HG02870 (cell line): Measurements from ENCODE around the gene SLC39A8.
"Not testable (repeated sequence)": the region's sequence is repeated elsewhere in the genome, so short reads cannot be mapped to it uniquely, and the experiment has no call there.

Experiments
- ATAC-seq: cut with Tn5 transposase; IDR thresholded peaks from one replicate; pipeline ENCODE4 v1.9.1; 2021; ENCODE audit warnings: mild to moderate bottlenecking, moderate library complexity; ENCODE audit not compliant: unreplicated experiment

The SLC39A8 gene

DNA sequence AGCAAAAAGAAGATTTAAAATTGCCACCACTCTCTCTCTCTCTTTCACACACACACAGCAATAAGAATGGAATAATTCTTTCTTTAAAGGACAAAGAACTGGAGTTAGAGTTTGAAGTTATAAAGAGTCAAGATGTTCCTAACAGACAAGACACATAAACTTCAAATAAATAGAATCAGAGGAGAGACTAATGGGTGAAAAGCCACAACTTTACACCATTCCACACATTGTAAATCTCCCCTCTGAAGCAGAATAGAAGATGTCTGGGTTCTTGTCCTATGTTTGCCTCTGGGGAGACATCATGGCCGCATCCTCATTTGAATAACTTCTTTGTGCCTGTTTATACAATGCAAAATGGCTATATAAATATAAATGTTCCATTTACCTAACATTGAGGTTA lies 39.6 kb downstream of the SLC39A8 start:
- ATAC-seq = no peak

DNA sequence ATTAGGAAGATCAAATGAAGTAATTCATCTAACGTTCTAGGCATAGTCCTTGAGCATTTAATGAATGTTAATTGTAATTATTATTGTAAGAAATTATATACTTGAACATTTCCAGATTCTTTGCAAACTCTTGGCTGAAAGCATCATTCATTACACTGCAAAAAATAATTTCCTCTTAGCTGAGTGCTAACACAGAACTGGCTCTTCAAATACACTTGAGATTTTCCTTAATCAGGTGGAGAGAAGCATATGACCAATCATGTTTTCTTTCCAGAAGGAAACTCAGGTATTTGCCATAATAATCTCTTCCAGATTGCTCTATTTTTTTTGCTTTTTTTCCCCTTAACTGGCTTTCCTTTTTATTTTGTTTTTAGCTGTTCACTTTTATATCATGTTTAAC lies 42.5 kb downstream of the SLC39A8 start:
- ATAC-seq = no peak

DNA sequence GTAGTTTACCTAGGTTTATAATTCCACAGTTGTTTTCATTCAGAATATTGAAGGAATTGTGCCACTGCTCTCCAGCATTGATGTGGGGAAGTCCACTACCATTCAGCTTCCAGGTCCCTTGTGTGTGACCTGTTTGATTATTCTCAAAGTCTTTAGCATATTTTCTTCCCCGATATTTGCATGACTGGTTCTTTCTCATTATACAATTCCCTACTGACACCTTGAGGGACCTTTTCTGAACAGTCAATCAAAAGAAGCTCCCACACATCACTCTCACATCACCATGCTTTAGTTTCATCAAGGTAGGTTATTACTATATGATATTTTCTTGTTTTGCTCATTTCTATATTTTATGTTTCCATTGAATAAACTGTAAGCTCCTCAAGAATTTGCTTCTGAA lies 44.1 kb downstream of the SLC39A8 start:
- no peak for ATAC-seq

DNA sequence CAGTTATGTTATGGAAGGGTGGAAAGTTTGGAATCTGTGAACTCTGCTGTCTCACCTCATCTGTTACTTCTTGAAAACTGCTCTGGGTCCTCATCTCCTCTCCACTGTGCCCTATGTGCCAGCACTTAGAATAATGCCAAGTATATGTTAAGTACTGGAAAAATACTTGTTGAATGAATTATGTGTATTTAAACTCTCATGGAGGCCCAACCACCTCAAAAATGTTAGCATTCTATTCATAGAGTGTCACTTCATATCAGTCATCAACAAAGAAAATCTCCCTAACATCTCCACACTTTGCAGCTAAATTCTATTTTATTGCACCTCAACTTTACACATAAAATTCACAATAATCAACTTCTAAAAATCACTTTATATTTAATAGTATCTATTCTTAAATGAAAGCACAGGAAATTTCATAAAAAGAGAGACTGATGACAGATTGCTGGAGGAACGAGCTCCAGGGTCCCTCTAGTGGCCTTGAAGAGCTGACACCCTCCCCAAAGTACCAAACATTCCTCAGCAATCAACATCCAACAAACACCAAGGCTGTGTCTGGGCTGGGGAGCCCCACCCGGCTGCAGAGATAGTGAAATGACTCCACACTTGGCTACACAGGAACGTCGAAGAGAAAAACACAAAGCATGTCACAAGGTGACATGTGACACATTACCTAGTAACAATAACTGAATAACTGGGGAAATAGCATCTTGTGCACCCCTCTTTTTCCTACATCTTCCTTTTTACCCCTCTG lies 45.8 kb downstream of the SLC39A8 start:
- ATAC-seq = peak; percentile 93

DNA sequence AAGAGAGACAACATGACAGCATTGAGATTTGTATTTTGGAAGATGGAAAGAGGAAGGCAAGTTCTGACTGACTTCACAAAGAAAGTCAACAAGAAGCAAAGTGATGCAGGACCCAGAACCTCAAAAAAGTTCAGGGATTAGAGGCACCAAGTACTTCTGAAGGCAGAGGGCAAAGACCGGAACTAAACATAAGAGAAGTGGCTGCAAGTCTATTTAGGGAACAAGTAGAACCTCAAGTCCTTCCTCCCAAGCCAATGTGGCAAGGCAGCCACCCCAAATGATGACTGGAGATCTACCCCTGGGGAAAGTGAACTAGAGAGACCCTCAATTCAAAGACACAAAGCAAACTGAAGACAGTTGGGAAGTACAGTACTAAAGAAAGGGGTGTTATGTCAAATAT lies 46.6 kb downstream of the SLC39A8 start:
- ATAC-seq = no peak

DNA sequence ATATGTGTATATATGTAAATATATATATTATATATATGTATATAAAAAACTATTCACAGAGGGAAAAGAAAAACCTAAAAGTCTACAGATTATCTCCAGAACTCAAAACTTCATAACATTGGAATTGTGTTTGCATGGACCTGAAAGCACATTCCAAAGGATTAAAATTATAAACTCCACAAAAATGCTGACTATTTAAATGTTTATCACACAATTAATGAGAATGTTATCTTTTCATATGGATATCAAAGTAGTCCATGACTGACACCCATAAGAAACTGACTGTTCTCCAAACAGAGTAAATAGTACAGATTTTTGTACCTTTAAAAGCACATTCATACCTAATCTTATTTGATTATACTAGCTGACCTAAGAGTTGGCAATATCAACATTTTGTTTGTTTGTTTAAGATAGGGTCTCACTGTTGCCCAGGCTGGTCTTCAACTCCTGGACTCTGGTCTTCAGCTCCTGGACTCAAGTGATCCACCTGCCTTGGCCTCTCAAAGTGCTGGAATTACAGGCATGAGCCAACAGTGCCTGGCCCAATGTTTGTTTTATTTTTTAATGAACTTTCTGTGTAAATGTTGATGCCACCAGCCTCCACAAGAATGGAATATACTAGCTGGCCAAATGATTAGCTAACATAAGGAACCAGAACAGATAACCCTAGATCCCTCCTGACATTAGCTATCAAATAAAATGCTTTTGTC lies 50.0 kb downstream of the SLC39A8 start:
- no peak for ATAC-seq

DNA sequence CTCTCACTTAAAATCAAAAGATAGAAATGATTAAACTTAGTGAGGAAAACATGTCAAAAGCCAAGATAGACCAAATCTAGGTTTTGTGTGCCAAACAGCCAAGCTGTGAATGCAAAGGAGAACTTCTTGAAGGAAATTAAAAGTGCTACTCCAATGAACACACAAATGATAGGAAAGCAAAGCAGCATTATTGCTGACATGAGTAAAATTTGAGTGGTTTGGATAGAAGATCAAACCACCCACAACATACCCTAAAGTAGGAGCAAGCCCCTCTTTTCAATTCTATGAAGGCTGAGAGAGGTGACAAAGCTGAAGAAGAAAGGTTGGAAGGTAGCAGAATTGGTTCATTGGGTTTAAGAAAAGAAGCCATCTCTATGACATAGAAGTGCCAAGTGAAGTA lies 56.8 kb downstream of the SLC39A8 start:
- no peak for ATAC-seq

DNA sequence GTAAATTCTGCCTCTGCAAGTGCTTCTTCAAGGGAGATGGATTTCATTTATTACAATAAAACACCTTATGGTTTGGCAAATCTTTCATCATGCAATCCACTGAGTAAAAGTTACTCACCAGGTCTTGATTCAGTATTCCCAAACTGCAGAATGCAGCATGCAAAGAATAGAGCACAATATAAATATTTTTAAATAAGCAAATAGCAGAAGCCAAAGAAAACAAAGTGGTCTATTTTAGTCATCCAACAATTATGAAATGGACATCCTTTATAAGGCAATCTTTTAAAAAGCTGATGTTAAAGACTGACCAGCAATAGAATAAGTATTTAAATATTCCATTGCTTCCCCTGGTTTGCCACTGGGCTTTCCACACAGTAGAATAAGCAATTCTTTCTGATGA lies 59.5 kb downstream of the SLC39A8 start:
- no peak for ATAC-seq

DNA sequence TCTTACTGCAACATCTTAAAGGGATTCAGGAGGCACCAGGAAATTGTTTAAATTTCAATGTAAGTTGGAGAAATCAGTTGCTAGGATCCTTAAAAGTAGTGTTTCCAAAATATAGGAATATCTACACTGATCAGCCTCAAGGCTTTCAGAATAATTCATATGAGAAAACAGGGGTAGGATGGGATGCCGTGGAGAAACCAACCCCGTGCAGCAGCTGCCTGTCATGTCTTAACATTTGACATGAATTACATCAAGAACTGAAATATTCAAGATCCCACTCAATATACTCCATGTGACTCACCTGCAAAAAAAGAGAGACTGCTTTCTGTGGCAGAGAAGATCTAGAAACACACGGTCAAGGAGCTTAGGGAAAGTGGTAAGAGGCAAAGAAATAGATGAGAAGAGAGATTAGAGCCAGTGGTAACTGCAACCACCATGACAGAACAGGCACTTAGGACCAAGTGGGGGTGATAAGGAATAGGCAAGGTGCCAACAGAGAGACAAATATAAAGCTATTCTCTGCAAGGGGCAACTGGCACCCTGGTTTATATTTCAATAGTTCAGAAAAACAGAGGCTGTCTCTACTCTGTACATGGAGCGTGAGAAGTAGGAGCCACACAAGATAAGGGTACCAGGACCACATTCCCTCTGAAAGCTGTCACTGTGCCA lies 64.0 kb downstream of the SLC39A8 start:
- ATAC-seq = no peak

DNA sequence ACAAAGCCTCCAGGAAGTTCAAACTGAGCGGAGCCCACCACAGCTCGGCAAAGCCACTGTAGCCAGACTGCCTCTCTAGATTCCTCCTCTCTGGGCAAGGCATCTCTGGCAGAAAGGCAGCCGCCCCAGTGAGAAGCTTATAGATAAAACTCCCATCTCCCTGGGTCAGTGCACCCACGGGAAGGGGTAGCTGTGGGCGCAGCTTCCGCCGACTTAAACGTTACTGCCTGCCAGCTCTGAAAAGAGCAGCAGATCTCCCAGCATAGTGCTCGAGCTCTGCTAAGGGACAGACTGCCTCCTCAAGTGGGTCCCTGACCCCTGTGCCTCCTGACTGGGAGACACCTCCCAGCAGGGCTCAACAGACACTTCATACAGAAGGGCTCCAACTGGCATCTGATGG lies 72.0 kb downstream of the SLC39A8 start:
- not testable (repeated sequence) for ATAC-seq

DNA sequence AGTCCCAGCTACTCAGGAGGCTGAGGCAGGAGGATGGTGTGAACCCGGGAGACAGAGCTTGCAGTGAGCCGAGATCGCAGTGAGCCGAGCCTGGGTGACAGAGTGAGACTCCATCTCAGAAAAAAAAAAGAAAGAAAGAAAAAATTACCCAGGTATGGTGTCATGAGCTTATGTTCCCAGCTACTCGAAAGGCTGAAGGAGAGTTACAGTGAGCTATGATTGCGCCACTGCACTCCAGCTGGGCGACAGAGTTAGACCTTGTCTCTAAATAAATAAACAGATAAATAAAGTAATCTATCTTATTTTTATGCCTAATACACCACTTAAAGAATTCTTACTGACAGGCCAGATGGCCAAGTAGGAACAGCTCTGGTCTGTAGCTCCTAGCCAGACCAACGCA lies 73.0 kb downstream of the SLC39A8 start:
- ATAC-seq = no peak

DNA sequence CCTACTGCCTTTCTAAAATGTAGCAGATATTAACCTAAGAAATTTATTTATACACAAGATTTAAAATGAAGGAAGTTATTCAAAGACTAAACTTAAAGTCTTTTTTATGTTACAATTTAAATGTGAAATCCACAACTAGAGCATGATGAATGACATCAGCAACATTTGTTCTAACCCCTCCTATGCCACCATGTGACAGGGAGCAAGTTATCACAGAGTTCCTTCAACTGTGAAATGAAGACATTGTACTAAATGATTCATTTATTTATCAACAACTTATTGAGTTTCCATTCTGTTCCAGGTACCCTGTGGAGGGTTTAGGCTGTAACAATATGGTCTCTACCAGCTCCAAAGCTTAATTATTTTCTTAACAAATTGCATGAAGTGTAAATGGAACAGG lies 76.9 kb downstream of the SLC39A8 start:
- ATAC-seq = no peak

DNA sequence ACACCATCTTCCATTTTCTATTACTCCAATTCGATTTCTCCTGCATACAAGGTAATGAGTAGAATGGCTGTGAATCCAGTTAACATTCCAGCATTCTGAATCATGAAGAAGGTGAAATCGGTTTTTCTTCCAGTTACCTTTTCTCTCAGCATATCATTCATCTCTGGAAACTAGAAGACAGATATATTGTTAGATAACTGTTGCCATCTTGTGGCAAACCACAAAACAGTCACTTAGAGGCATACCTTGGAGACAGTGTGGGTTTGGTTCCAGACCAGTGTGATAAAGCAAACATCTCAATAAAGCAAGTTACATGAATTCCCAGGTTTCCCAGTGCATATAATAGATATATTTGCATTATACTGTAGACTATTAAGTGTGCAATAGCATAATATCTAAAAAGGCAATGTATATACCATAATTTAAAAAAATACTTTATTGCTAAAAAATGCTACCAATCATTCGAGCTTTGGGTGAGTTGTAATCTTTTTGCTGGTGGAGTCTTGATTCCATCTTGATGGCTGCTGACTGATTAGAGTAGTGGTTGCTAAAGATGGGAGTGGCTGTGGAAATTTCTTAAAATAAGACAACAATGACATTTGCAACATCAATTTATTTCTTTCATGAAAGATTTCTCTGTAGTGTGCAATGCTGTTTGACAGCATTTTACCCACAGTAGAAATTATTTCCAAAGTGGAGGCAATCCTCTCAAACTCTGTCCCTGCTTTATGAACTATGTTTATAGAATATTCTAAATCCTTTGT lies 82.1 kb downstream of the SLC39A8 start:
- ATAC-seq = peak; percentile 97

DNA sequence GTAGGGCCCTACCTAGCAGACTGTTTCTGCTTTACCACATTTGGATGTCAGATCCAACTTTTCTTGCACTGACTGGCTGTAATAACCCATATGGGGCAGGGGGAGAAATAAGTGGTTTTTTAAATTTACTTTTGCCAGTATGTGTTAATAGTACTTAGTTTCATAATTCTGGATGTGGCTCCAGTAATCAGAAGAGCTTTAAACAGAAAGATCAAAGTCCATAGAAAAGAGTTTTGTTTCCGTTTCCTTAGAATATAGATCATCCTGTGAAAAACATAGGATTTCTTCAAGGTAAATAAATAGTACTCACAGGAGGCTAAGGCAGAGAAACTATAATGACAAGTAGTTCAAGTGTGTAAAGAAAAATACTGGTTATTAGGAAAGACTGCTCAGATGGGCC lies 85.6 kb downstream of the SLC39A8 start:
- no peak for ATAC-seq

DNA sequence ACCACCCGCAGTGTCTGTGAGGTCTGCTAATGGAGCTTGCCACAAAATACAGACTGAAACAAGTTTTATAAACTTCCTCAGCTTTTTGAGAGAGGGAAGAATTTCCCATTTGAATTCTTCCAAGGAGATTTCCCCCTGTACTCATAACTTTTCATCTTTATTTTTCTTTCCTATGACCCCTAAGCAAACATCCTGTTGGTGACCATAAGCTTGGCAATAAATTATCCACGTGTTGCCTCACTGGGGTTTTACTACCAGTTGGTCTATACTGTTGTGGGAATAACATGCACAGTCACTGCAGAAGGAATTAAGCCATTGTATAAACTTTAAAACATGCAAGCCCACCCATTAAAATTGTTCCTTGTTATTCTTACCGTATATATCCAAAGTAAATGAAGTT lies 86.2 kb downstream of the SLC39A8 start:
- no peak for ATAC-seq

DNA sequence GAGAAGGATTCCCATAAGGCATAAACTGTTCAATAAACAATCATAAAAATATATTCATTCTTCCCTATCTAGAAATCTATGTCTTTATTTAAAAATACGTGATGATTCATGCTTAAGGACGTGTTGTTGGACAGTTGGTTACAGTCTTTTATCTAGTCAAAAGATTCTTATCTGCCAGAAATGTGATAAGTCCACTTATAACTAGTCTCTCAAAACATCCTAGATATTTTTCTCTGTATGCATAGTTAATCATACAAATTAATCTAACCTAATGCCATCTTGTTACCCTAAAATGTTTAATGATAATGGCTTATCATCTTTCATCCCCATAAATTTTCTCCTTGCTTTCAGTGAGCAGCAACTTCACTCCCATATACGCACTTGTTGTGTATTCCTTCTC lies 89.0 kb downstream of the SLC39A8 start:
- no peak for ATAC-seq

DNA sequence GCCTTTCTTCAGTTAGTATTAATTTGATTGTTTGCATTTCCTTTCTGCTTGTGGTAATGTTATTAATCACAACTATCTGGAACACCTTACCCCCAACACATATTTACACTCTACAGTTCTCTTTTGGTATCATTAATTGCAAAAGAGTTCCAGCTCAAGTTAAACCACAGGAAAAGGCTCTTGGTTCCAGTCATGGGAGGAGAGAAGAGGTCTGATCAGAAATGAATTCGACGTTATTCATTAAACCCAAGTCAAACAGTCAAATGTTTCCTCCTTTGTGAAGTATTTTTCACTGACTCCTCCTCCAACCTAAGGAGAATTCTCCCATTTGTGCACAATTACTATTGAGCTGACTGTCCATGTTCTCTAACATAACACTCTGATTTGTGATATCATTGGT lies 91.4 kb downstream of the SLC39A8 start:
- no peak for ATAC-seq

DNA sequence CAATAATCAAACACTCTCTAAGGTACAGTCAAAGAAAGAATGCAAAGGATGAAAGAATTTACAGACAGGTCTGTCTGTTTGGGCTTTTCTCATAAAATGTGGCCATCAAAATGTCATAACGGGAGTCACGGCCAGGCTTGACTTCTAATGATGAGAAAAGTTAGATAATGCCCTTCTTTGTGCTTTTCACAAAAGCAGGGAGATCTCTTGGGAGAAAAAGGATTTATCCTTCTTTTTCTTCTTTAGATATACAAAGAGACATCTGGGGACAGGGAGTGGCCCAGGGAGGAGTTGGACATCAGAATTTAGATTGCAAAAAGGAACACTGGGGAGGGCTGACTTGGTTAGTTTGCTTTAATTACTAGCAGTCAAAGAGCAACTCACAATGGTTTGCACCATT lies 93.1 kb downstream of the SLC39A8 start:
- no peak for ATAC-seq

DNA sequence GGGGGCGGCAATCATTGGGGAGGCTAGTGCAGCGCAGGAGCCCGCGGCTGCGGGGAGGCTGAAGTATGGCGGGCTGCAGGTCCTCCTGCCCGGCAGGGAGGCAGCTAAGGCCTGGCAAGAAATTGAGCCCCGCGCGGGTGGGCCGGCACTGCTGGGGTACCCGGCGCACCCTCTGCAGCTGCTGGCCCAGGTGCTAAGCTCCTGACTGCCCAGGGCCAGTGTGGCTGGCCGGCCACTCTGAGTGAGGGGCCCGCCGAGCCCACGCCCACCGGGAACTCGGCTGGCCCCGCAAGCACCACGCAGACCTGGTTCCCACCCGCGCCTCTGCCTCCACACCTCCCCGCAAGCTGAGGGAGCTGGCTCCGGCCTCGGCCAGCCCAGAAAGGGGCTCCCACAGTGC lies 94.9 kb downstream of the SLC39A8 start:
- ATAC-seq = no peak

DNA sequence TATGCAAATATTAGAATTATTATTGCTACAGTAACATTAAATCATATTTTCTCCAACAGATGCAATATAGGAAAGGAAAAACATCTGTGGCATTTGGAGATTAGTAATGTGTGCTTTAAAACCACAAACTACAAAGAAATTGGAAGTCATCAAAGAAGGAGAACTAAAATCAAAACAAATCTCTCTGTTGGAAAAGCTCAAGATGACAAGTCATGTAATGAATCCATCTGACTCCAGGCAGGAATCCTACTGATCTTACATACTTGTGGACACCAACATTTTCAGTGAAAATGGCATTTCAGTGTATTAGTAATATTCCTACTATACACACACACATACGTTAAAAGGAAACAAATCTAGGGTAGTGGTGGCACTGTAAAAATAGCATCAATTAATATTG lies 98.2 kb downstream of the SLC39A8 start:
- ATAC-seq = no peak

DNA sequence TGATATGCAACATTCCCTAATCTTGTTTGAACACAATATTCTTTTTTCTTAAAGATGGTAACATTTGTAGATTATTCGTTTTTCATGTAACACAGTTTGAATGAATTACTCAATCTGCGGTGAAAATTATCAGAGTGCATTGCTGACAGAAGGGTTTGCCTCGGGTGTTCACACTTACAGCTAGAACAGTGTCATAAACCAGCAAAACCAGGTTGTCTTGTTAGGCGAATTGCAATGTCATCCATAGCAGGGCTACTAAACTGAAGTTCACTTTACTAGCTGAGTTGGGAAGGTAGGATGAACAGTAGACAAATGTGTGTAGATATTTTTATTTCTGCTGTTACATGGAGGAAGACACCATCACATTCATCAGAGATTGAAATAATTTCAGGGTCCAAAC lies 98.9 kb downstream of the SLC39A8 start:
- ATAC-seq = no peak
